GM18508 (cell line): ENCODE data around the gene GPLD1.
"Not testable (repeated sequence)": the region's sequence is repeated elsewhere in the genome, so short reads cannot be mapped to it uniquely, and the experiment has no call there.

Experiments used
- ATAC-seq: cut with Tn5 transposase; IDR thresholded peaks from one replicate; pipeline ENCODE4 v1.9.1; 2021; ENCODE audit warnings: moderate number of reproducible peaks; ENCODE audit not compliant: insufficient read depth, unreplicated experiment

Gene GPLD1

DNA sequence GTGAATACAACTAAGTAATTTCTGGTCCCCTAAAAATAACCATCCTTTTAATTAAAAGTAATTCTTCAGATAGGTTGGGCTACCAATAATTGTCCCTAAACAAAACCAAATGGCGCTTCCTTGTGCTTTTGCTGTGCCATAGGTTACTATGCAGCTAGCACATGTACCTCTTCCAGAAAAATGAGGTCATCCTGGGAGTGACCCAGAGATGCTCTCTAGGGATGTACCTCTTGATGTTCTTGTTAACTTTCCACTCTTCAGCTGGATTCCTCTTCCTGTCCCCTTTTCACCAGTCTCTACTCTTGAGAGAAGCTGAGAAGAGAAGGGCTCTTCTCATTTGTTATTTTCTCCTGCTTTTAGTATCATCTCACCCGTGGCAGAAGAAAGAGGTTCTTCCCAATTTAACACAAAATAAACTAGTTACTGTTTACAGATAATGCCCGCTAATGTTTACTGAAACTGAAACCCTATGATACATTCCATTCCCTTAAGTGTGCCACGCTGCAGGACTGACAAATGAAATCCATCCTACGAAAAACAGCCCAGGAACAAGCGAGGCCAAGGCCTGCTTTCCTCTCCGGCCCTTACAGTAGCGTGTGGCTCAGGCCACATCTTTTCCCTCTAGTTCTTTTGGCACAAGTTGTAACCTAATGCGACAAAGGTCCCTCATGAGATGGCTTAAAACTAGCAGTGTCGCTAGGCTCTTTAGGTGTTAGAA is 62.5 kb downstream of the GPLD1 start:
- ATAC-seq: no peak

DNA sequence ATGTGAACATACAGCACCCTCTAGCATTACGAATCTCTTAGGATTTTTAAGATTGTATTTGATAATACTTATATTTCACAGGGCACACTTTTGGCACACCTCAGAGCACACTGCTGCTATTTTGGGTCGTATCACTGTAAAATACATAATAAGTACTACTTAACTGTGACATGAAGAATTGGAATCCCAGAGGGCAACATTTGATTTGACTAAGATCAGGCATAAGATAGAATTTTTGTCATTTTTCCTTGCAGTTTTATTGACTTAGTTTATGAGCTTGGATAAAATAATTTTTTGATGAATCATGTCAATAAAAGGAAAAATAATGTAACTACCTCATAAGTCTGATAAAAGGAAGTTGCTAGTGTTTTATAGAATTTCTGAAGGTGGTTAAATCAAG is 64.3 kb downstream of the GPLD1 start:
- ATAC-seq: no peak

DNA sequence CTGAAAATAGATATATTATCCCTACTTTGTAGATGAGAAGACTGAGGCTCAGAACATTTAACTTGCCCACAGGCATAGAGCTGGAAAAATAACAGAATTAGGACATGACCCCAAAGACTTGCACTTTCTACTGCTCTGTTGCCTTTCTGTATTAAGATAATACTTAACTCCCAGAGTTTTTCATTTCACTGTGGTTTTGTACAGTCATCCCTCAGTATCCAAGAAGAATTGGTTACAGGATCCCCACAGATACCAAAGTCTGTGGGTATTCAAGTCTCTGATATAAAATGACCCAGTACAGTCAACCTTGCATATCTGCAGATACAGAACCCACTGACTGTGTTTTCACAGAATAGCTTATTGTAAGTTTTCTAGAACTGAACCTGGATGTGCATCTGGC is 69.9 kb downstream of the GPLD1 start:
- no peak for ATAC-seq

DNA sequence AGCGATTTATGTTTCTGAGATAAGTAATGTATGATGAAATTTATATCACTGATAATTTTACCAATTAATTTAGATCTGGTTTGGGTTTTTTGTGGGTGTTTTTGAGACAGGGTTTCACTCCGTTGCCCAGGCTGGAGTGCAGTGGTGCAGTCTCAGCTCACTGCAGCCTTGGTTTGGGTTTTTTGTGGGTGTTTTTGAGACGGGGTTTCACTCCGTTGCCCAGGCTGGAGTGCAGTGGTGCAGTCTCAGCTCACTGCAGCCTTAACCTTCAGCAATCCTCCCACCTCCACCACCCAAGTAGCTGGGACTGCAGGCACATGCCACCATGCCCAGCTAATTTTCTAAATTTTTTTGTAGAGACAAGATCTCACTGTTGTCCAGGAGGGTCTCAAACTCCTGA is 73.6 kb downstream of the GPLD1 start:
- no peak for ATAC-seq

DNA sequence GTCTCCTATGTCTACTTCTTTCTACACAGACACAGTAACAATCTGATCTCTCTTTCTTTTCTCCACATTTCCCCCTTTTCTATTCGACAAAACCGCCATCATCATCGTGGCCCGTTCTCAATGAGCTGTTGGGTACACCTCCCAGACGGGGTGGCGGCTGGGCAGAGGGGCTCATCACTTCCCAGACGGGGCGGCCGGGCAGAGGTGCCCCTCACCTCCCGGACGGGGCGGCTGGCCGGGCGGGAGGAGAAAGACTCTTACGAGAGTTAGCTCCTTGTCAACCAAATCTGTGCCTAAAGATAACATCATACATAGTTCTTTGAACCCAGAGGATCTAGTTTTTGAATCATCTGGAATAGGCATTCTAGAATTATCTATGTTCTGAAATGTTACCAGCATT is 74.8 kb downstream of the GPLD1 start:
- not testable (repeated sequence) for ATAC-seq

DNA sequence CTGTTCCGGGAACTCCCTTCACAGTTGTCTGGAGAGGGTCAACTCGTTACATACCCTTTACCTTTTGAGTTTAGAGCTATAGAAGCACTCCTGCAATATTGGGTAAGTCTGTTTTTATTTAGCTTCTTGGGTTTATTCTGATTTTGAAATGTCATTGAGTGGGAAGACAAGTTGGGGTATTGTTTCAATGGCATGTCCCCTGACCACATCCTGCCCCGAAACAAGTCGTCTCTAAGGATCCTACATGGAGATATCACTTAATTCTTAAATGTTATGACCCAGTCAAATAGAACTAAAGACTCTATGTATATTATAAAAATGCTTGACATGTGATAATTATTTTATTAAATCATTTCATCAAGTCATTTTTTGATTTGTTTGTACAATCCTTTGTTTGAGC is 77.1 kb downstream of the GPLD1 start:
- no peak for ATAC-seq

DNA sequence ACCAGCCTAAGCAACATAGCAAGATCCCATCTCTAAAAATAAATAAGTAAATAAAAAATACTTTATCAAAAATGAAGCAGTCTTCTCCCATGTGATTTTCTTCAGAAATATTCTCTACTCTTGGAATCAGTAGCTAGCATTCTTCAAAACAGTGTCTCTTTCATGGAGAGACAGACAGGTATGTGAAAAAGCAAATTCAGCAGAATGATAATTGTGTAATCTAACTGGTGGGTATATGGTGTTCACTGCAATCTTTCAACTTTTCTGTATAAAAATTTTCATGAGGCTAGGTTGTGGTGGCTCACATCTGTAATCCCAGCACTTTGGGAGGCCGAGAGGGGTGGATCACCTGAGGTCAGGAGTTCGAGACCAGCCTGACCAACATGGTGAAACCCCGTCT is 78.8 kb downstream of the GPLD1 start:
- ATAC-seq: no peak

DNA sequence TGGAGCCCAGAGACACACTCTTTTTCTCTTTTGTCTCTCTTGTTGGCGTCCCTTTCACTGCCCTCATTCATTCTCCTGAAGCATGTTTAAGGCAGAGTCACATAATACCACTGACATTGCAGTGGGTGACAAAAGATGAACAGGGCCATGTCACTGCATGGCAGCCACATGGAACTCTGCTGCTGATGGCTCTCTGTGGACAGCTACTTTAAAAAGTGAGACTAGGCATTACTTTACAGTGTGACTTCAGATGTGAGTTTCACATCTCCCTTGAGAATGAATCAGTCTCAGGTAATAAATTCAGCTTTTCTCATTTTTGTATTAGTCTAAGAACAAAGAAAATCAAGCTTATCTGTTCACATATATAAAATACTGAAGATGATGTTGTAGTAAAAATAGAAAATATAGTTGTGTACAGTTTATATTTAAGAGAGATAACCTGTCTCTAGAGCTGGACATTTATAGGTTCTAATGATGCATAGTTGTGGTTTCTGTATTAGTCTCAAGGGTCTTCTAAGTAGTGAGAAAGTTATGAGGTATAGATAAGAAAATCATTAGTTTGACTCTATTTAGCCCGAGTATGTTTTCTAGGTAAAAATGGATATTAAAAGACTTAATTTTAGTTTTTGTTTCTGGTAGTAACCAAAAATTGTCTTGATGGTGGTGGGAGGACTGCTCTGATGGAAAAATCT is 80.5 kb downstream of the GPLD1 start:
- peak; percentile 81 for ATAC-seq

DNA sequence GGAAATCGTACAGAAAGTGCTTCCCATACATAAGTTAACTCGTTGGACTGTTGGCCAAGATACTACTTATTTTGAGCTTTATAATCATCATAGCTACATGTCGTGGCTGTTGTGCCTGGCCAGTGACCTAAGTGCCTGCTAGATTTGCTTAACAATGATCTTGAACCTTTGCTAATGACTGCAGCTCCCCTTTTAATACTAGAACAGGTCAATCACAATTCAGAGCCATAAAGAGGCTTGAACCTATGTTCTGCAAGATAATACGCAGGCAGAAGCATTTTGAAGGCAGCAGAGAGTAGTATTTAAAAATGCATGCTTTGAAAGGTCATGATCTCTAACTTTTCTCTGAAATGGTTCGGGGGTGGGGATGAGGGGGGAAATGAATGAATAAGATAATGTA is 84.1 kb downstream of the GPLD1 start:
- no peak for ATAC-seq

DNA sequence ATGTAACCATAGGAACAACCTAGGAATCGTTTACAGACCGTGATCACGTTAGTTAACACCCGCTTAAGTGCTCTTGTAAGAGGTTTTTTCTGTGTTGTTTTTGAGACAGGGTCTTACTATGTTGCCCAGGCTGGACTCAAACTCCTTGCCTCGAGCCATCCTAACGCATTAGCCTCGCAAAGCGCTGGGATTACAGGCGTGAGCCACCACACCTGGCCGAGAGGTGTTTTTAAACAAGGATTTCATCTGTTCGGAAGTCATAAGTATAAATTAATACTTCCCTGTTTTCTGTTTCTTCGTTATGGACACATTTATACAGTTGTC is 85.9 kb downstream of the GPLD1 start:
- no peak for ATAC-seq

DNA sequence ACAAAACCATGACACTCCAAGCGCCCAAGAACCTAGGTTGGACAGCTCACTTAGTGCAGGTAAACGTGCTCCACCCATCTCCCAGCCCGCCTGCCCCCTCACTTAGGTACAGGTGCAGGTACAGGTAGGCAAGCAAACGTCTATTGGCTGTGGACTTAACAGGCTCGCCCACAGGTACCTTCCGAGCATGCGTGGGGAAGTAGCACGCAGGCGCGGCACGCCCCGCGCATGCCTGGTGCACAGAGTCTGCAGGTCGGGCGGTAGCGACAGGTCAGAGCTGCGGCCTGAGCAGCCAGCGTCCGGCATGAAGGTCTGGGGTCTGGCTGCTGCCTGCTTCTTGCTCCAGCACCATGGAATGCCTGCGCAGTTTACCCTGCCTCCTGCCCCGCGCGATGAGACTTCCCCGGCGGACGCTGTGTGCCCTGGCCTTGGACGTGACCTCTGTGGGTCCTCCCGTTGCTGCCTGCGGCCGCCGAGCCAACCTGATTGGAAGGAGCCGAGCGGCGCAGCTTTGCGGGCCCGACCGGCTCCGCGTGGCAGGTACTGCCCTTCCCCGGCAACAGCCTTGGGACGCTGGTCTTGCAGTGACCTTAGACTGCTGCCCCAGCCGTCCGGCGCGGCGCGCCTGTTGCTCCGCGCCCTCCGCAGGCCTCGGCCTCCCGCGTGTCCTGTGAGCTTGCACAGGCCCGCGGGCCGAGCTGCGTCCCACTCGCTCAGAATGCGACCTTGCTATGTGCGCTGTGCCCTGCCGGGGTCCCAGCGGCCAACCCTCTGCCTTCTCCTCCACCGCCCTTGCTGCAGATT is 86.5 kb downstream of the GPLD1 start, which contains the start of gene MRS2:
Gene MRS2 (plus strand): TSS at position 240 of the 804 bp plus-strand sequence. CDS start 111 bp downstream, at position 351.
- peak; percentile 82 for ATAC-seq

DNA sequence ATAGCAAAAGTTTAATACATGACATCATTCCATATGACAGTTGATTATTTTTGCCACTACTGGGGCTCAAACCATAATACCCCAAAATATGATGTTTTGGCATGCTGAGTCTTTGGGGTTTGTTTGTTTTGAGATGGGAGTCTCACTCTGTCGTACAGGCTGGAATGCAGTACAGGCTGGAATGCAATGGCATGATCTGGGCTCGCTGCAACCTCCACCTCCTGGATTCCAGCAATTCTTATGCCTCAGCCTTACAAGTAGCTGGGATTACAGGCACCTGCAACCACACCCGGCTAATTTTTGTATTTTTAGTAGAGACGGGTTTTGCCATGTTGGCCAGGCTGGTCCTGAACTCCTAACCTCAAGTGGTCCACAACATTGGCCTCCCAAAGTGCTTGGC is 87.9 kb downstream of the GPLD1 start:
- no peak for ATAC-seq

DNA sequence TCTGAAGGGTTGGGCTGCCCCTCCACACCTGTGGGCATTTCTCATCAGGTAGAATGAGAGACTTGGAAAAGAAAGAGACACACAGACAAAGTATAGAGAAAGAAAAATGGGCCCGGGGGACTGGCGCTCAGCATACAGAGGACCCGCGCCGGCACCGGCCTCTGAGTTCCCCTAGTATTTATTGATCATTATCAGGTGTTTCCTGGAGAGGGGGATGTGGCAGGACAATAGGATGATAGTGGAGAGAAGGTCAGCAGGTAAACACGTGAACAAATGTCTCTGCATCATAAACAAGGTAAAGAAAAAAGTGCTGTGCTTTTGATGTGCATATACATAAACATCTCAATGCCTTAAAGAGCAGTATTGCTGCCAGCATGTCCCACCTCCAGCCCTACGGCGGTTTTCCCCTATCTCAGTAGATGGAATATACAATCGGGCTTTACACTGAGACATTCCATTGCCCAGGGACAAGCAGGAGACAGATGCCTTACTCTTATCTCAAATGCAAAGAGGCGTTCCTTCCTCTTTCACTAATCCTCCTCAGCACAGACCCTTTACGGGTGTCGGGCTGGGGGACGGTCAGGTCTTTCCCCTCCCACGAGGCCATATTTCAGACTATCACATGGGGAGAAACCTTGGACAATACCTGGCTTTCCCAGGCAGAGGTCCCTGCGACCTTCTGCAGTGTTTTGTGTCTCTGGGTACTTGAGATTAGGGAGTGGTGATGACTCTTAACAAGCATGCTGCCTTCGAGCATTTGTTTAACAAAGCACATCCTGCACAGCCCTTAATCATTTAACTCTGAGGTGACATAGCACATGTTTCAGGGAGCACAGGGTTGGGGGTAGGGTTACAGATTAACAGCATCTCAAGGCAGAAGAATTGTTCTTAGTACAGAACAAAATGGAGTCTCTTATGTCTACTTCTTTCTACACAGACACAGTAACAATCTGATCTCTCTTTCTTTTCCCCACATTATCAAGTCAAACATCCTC is 89.0 kb downstream of the GPLD1 start:
- not testable (repeated sequence) for ATAC-seq

DNA sequence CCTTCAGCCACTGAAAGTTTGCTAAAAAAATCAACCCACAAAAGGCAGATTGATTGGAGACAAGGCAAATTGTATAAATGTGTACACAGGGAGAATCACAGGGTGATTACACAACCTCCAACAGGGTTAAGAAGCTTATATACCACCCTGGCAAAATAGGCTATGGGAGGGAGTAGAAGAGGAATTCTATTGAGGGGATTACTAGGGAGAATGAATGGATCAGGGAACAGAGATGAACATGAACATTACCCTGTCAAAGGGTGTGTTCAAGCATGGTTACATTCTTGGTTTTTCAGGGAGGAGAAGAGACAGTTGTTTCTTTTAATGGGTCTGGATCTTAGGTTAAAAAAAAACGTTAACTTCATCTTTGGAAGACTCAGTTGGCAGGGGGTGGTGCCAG is 91.7 kb downstream of the GPLD1 start:
- ATAC-seq: no peak

DNA sequence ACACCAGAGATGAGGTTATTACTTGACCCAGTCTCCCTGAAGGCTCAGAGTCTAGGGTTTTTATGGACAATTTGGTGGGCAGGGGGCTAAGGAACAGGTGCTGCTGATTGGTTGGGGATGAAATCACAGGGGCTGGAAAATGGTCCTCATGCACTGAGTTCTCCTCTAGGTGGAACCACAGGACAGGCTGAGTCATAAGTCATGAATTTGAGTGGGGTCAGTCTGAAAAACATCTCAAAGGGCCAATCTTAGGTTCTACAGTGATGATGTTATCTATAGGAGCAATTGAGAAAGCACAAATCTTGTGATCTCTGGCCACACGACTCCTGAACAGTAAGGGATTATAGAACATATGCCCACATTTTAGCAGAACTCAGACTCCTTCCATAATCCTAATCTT is 92.6 kb downstream of the GPLD1 start:
- no peak for ATAC-seq

DNA sequence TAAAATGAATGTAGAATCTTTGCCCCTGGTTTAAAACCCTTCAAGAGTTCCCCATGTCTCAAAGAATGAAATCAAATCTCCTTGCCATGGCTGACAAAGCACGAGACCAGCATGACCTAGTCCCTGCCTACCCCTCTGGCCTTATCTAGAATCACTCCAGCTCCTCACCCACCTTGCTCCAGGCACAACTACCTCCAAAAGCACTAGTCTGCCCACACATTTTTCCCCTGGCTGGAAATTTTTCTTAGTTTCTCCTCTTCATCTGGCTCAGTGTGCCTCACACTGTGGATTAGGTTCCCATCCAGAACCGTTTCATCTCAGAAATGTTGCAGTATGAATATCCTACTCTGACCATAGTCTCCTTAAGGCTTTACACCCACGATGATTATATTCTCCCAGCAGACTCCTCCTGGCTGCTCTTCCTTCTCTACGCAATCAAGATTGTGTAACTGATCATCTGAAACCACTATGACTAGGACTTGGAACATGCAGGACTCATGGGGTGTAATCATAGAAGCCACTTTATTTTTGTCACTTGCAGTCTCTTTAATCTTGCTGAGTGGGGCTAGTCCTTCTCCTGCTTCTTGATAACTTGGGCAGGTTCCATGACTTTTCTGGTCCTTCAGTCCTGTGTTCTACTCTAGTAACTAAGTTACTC is 94.5 kb downstream of the GPLD1 start:
- no peak for ATAC-seq

DNA sequence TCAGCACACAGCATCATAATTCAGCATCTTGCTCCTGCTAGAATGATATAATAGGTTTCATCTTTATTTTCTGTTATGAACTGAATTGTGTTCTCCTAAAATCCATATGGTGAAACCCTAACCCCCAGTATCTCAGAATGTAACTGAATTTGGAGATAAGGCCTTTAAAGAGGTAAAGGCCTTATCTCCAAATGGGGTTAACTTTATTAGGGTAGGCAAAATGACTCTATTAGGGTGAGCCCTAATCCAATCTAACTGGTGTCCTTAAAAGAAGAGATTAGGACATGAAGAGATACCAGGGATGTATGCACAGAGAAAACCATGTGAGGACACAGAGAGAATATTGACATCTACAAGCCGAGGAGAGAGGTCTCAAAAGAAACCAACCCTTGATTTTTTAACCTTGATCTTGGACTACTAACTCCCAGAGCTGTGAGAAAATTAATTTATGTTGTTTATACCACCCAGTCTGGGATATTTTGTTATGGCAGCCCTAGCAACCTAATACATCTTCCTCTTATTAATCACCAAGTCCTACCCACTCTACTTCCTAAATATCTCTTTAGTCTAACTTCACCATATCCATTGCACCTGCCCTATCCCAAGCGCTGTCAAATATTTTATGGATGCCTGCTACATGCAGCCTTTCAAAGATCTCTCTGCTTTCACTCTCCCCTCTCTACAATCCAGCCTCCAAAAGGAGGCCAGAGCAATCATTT is 95.2 kb downstream of the GPLD1 start:
- ATAC-seq: no peak

DNA sequence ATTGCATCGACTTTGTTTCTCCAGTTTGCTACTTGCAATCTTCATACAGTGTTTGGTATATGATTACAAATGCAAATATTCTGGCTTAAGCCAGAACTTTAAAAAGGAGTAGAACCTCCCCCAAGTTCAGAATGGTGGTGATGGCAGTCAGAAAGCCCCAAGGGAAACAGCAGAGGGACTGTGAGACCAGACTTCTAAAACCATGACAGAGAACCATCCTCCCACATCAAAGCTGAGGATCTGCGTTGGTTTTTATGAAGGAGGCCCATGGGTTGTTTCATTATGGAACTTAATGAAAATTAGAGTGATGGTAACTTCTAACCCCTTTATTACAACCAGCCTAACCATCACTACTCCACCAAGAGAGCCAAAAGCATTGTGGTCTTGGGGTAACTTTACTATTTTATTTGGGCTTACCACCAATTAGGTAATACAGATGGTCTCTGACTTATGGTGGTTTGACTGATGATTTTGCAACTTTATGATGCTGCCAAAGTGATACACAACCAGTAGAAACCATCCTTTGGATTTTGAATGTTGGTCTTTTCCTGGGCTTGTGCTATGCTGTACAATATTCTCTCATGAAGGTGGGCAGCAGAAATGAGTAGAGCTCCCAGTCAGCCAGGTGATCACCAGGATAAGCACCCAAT is 97.5 kb downstream of the GPLD1 start:
- peak; percentile 92 for ATAC-seq

DNA sequence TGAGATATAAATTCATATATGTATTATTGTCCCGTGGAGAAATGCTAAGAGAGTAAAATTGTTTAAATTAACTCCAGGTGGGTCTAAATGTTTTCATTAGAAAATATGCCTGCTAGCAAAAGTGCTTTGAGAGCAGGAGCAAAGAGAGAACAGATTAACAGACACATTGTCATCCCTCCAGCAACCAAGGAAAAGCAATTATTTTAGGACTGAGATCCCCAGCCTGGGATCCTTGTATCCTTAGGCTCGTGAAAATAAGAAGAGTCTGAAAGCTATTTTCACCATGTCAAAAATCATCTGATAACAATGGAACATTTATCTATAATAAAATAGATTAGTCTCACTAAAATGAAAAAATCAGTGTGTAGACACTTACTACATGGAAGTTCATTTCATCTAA is 98.2 kb downstream of the GPLD1 start:
- no peak for ATAC-seq
